Left hindlimb (tissue), 1 donor: ENCODE results near the gene SSH2.
"Not testable (repeated sequence)": the region's sequence is repeated elsewhere in the genome, so short reads cannot be mapped to it uniquely, and the experiment has no call there.

Source experiments
- DNase-seq: peaks from one replicate; pipeline ENCODE4 v3.0.0-alpha.2; 2018

Gene SSH2

DNA sequence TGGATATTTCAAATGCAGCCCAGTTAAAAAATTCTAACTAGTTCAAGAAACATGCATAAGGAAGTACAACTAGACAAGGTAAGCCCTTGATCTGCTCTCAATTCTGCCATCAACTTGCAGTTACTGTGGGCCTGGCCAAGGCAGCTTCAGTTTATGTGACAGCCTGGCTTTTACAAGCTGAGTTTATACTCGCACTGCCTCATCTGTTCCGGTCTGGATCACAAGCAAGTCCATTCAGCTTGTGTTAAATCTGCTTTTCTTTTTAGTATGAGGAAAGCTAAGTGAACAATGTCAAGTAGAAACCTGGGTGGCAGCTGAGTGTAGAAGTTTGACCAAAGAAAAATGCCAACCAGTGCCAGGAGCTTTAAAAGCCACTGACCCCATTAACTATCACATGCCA is 230.7 kb downstream of the SSH2 start:
- DNase-seq, result no peak

DNA sequence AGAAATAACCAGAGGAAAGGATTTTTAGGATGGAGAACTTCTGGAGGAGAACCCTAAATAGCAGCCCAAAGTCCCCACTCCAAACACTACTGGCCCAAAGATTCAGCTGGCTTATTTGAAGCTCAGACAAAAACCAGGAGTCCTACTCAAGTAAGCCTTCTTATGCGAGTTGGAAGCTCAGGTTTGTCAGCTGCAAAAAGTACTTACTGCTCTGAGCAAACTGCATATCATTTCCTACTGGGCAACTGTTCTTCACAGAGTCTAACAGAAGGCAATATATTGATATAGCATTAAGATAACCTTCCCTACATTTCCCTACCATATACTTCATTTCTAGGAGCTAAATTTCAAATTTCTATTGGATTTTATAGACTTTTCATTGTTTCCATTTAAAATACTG is 231.2 kb downstream of the SSH2 start:
- no peak for DNase-seq

DNA sequence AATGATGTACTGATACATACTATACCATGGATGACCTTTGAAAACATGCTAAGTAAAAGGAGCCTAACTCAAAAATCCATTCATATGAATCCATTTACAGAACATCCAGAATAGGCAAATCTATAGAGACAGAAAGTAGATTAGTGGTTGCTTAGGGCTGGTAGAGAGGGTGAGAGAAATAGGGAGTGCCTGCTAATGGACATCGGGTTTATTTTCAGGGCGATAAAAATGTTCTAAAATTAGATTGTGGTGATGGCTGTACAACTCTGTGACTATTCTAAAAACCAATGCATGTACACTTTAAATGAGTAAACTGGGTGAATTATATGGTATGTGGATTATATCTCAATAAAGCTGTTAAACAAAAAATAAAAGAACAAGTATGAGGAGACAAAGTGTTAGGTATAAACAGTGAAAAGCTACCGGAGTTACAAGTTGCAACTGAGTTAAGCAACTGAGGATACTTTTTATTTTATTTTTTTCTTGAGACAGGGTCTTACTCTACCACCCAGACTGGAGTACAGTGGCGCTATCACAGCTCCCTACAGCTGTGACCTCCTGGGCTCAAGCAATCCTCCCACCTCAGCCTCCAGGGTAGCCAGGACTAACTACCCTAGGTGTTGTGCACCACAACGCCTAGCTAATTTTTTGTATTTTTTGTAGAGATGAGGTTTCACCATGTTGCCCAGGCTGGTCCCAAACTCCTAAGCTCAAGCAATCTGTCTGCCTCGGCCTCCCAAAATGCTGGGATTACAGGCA is 231.8 kb downstream of the SSH2 start:
- DNase-seq, result no peak

DNA sequence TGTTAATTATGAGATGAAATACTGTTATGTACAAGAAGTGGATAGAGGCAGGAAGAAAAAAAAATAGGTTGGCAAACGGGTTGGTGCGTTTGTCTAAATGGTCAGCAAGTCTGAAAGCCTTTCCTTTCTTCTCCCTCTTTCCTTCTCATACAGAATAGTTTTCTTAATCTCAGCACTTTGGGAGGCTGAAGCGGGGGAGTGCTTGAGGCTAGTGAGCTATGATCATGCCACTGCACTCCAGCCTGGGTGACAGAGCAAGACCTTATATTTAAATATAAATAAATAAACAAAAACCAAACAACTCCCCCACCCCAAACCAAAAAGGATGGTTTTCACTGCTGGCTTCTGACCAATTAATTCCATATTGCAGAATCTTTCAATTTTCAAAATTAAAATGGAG is 232.7 kb downstream of the SSH2 start:
- no peak for DNase-seq

DNA sequence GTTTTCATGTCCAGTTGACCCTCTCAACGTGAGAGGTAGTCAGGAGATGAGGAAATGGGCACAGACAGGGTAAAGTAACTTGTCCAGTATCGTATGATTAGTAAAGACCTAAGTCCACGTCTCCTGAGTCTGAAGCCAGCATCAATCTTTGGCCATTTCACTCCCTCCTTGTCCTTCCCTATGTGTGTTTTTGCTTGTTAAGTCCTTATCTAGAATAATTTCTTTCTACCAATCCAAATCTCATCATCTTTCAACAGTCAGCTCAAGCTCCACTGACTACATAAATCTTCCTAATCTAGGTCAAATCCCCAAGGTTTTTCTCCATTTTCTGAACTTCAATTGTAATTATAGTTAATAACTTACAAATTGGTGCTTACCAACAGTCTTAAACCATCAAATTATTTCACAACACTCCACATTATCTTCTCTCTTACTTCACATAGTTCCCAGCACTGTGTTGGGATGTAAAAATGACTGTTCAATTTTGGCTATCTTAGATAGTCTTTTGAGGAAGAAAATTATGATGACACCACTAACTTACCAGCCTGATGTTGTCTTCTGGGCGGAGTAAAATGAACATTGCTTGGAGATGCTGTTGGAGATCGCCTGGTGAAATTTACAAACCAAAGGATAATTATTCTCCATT is 235.0 kb downstream of the SSH2 start:
- no peak for DNase-seq

DNA sequence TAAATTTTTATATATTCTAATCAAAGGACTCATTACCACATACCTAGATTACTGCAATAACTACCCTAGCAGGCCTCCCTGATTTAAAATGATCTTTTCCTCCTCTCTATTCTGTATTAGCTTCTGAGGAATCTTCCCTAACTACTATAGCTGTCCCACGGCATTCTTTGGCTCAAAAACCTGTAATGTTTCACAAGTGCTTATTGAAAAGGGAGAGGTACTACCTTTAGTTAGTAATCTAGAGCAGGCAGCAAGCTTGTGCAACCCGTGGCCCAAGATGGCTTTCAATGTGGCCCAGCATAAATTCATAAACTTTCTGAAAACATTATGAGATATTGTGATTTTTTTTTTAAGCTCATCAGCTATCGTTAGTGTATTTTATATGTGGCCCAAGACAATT is 236.3 kb downstream of the SSH2 start:
- no peak for DNase-seq

DNA sequence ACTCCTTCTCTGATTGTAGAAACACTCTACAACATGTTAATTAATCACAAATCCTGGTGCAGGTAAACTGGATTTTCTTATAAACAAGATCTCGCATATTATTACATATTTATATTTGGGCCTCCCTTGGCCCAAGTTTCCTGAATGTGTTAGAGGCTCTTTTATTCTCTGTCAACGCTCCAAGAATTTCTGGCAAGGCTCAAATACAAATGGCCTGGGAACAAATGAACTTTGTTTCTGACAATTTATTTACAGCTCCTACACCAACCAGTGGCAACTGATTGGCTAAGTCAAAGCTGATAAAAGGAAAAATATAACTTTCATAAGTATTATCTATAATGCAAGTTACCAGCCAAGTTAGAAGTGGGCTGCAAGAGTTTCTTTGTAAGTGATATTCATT is 242.4 kb downstream of the SSH2 start:
- DNase-seq, result no peak

DNA sequence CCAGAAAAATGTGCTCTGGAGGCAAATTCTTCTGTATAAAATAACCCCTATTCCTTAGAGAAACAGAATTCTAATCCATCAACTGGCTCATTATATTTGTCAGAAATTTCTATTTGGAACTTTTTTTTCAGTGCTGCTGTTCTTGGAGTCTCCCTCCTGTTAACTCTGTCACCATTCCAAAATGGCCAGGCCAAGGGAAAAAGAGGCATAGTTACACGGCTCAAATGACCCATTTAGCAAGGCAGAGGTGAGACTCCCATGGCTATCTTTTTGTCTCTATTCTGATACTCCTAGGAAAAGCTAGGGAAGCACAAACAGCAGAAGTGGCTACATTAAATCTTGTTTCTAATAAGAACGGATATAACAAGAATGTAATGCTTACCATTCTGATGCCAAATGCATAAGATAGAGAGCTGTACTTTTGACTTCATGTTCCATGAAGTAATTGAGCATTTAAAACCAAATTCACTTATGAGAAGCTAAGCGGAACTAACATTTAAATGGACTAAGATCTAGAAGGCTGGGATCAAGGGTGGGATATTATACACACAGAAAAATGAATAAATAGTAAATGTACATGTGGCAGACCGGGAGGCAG is 242.9 kb downstream of the SSH2 start:
- DNase-seq, result peak; percentile 39

DNA sequence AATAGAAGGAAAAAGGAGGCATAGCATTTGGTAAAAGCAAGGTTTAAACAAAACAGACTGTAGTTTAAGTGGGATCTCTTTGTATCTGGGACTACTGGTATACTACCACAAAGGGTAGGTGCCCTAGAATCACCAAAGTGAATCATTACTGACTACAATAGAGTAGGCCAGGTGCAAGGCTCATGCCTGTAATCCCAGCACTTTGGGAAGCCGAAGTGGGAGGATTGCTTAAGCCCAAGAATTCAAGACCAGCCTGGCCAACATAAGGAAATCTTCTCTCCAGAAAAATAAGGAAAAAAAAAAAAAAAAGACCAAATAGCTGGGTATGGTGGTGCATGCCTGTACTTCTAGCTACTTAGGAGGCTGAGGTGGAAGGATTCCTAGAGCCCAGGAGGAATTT is 246.5 kb downstream of the SSH2 start:
- DNase-seq, result no peak

DNA sequence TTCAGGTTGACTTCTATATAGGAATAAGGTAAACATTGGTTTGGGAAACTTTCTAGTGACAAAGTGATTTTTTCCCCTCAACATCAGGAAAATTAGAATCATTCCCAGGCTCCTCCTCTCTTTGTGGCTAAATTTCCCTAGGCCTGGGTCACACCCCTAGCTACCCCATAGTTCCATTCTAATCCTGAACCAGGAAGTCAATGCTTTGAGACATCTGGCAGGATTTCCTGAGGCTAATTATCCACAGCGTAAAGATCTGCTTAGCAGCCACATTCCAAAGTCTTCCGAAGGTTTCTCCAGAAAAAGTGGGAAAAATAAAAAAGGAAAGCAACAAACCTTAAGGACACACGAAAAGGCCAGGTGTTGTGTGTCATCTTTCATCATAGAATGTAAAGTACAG is 247.0 kb downstream of the SSH2 start:
- no peak for DNase-seq

DNA sequence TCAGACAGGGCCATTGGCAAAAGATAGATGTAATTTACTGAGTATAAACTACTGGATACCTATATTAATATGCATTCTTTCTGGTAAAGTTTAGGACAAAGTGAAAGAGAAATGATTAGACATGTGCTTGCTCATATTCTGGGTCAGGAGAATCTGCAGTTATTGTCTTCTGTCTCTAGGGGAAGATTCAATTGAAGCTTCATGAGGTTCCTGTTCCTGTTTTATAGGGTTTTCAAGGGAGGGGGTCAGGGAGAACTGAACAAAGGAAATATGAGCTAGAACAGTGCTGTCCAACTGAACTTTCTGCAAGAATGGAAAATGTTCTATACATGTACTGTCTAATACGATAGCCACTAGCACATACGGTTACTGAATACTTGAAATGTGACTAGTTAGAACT is 248.0 kb downstream of the SSH2 start:
- DNase-seq, result no peak

DNA sequence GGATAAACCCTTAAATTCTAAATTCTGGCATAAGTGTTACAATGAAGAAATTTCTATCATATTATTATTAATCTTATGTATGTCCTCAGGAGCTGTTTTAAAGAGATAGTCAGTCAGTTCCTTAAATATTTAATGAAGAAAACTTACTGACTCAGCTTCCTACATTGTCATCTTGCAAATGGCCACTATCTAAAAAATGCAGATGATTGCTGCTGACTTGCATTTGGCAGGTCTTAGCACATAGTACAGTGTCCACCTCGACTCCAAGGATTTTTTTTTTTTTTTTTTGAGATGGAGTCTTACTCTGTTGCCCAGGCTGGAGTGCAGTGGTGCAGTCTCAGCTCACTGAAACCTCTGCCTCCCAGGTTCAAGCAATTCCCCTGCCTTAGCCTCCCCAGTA is 252.2 kb downstream of the SSH2 start:
- DNase-seq, result no peak

DNA sequence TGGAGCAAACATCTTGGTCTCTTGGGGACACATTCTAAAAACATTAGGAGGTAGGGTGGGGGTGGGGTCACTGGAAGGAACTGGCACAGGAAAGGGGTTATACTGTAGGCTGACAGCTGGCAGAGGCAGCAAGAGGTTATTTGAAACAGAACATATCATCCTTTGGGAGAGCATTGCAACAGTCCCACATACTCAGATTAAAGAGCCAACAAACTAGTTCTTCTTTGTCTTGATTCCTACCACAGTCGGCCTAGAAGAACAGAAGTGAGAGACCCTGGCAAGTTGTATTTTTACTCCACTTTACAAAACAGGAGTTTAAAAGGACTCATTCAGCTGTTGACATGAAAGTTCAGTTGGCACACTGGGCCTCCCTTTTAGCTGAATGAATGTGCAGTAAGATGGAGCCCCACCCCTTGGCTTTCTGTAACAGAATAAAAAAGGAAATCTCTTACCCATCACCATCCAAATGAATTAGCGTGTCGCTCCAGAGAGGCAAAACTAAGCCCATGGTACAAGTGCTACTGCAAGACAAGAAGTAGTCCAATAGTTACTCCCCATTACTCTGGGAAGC is 252.7 kb downstream of the SSH2 start:
- no peak for DNase-seq

DNA sequence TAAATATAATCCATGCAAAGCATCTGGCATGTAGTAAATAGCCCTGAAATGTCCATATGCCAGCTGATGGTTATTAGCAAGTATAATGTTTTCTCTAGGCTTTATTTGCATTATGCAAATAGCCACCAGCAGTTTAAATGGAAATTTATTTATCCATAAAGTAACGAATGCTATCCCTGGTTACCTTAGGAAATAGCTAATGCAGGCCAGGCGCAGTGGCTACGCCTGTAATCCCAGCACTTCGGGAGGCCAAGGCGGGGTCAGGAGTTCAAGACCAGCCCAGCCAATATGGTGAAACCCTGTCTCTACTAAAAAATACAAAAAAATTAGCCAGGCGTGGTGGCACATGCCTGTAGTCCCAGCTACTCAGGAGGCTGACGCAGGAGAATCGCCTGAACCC is 254.1 kb downstream of the SSH2 start:
- DNase-seq, result not testable (repeated sequence)

DNA sequence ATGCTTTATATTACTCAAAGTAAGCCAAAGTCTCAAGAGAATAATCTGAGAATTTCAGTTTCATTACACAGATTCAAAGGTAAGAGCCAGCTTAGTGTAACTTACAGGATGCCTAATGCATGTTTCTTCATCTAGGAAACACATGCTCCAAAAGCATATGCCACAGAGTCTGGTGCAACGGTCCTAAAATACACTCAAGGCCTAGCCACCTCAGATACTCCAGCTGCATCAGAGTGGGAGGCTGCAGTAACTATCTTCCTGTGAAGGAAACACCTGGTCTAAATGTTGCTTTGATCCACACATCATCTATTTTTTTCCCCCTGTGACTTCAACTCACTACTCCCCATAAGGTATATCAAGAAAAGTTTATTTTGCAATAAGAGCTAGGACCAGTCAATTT is 255.7 kb downstream of the SSH2 start:
- no peak for DNase-seq

DNA sequence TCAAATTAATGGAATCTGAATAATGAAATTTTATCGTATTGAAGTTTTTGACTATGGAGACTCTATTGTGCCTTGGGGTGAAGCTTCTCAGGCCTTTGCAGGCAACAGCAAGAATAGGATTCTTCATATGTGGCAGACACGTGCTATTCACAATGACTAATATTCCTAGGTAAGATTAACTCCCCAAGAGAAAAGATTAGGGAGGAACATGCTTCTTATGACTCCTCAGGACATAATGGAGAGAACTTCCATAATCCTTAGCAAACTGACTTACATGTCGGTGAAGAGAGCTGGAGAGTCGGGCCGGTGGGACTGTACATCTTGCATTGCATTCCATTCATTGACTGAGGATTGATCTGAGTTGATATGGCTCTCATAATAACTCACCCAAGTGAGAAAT is 258.4 kb downstream of the SSH2 start:
- DNase-seq, result no peak

DNA sequence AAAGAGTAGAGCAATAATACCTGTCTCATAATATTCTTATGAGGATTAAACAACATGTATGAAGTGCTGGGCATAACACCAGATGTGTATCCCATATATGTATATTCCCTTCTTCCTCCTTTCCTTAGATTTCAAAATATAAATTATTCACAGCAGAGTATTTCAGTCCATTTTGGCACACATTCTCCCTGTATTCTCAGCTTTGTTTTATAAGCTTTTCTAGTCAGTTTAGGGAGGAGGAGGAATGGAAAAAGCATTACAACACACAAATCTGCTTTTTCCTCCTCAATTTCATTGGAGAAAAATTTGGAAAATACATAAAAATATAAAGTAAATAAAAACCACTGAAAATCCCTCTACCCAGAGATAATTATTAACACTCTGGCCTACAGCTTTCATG is 260.8 kb downstream of the SSH2 start:
- DNase-seq, result no peak

DNA sequence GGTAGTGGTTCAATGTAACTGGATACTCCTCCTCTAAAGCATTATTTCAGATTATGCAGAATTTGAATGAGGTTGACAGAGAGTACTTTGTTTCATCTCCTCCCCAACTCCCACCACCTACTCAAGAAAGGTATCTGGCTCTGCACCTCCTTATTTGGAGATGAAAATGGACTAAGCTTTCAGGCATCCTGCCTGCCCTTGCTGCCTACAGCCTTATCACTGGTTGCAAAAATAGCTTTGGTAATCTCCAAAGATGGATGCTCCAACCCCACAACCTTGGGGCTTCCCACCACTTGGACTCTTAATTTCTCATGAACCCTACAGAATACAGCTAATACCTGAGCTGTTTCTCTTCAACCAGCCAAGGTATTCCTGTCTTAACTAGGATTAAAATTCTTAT is 262.1 kb downstream of the SSH2 start:
- no peak for DNase-seq

DNA sequence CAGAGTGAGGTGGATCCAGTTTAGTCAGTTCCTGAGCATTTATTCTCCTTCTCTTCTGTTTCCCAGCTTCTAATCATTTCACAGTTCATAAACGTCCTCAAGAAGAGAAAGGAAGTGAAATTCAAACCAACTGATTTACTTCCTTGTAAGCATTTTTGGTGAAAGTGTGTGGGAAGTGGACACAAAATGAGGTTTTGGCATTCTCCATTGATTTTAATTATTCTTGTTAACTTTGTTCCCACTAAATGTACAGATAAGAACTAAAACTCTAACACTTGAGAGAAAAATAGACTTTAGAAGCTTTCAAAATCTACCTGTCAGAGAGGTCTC is 264.6 kb downstream of the SSH2 start:
- DNase-seq, result no peak

DNA sequence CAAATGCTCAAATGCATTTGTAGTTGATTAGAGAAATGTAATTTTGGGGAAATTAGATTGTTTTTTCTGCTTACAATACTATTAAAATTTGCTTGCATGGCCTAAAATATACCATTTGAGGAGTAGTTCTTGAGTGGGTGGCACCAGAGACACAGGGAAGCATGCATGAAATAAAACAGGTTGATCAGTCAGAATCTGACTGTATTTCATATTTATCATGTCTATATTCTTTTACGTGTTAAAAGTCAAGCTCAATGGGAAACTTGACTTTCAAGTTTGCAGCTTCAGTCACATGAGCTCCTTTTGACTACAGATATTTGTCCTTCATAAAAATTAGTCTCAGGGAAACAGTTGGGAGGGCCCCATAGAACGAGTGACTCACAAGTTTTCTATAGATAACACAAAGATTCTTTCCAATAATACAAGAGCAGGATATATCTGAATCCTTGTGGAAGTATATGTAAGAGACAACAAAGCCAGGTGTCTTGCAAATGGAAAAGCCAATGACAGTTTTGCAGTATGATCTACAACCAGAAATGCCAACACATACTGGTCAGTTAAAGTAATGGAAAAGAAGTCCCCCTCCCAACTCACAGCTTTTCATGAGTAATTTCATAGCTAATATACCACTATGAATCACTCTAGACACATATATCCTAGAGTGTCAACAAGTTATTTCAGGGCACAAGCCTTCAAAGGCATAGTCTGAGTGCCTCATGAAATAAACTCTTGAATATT is 265.1 kb downstream of the SSH2 start:
- DNase-seq, result no peak

DNA sequence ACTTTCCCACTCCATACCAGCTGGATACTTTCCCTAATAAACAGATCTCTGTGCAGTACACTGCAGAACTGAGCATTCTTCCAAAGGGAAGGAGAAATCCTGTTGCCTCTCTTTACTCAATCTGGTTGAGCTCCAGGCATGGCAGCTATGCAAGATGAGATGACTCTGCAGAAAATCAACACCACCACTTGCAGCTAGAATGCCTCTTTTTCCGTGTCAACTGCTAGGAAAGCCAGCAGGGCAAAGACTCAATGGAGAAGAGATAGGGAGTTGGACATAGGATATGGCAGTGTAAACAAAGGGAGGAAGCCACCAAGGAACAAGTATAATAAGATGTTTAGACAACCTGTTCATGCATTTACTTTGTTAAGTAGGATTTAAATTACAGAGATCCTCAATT is 266.9 kb downstream of the SSH2 start:
- DNase-seq, result no peak

DNA sequence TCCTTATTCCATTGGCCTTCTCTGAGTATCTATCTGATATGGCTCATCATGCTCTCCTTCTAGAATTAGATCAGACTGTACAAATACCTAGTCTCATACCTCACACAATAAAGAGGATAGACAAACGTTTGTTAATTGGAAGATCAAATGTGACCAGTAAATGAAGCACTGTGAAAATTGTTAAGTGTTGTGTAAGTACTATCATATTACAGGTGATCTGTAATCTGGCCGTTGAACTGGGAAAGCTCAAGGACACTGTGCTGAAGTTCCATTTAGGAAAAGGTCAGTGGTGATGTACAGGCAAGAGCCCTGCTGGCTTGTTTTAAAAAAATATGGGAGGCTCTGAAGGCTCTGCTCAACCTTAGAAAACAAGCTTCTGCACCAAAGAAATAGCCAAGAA is 268.8 kb downstream of the SSH2 start:
- no peak for DNase-seq

DNA sequence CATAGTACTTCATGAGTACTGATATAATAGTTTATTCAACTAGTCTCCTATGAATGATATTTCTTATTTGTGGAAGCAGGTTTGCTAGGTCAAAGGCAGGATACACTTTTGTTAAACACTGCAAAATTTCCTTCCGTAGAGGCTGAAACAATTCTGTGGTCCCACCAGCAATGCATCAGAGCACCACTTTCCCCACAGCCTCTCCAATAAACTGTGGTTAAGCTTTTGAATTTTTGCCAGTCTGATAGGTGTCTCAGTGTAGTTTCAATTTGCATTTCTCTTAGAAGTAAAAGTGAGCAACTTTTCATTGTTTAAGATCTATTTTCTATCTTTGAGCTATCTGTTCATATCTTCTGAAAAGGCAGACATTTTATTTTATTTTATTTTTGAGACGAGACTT is 270.9 kb downstream of the SSH2 start:
- no peak for DNase-seq

DNA sequence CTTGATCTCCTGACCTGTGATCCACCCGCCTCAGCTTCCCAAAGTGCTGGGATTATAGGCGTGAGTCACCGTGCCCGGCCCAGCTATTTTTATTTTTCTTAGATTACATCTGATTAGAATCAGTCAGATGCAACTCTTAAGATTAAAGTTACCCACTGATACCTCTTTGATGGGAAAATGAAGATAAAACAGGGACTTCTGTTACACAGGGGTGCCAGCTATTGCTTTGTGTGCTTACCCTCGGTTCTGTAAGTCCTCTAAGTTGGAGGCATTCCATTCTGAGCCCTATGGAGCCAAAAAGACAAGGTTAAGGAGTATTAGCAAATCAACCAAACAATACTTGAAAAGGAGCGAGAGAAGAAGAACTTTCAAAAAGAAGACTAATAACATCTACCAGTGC is 274.7 kb downstream of the SSH2 start:
- no peak for DNase-seq
